ENCODE results near the gene RRAD. TPM values are rescaled to one million over a fixed set of nuclear protein-coding genes. Genes with fewer than 3 reads are reported as not detected.

Gene RRAD
- total RNA-seq, 1 experiment from 2014 or later = 2.8 TPM

DNA sequence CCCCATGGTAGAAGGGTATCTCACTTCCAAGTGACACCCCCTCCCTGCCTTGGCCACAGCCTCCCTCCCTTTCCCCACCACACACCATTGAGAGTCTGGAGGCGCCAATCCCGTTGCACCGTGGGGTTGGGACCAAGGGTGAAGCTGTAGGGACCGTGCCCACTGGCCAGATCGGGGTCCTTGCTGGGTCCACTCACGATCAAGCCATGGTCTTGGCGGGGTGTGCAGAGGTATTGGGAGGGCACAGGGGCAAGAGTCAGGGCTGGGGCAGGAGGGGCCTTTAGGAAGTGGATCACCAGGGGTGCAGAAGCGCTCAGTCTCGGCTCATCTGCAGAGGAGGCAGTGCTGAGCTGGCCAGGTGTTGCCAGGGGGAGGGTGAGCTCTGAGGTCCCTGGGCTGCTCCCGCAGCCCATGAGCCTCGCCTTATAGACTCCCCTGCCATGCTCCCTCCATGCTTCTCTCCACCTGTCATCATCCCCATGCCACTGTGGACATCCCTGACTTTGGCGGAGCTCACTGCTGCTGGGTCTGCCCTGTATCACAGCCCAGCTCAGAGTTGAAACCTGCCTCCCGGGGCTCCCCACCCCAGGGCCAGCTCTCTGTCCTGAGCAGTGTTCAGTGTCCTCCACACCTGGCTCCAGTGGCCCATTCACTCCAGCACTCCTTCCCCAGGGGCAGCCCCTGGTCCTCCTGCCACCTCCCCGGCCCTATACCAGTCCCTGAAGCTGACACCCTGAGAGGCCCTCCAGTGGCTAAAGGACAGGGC lies 15.0 kb downstream of the RRAD start:
- H3F3A ChIP-seq (ENCODE audit: low read length, unreplicated experiment) = no peaks in the 10 kb centered on the region
- no peaks in the 10 kb centered on the region for H4K20me1 ChIP-seq (ENCODE audit: low read length)
- H3K4me3 ChIP-seq (ENCODE audit: low read length) = no peak overlapping the region
- H3K27ac ChIP-seq (ENCODE audit: low read length) = no peak overlapping the region
- no peaks in the 10 kb centered on the region for H3K4me1 ChIP-seq (ENCODE audit: insufficient read depth, low read length)
- ChIA-PET POLR2A (ENCODE audit: unreplicated experiment) (no interaction called here), CTCF (interaction anchor here (0.6 kb wide), 1 partner anchor 1883 kb away, joined by 3 read pairs; no protein-coding TSS in a partner anchor)
- DNase-seq = no peak
- no peaks in the 10 kb centered on the region for H3K9me3 ChIP-seq (ENCODE audit: low read length)
- no peaks in the 10 kb centered on the region for H3K27me3 ChIP-seq (ENCODE audit: low read length)
- H2AFZ ChIP-seq (ENCODE audit: low read length) = no peak overlapping the region
- ATAC-seq = no peak
- TF ChIP-seq EZH2 (IDR thresholded peaks at IDR 0.05; ENCODE audit: low read length, unreplicated experiment) = no peak
- TF ChIP-seq, protein P1, sequence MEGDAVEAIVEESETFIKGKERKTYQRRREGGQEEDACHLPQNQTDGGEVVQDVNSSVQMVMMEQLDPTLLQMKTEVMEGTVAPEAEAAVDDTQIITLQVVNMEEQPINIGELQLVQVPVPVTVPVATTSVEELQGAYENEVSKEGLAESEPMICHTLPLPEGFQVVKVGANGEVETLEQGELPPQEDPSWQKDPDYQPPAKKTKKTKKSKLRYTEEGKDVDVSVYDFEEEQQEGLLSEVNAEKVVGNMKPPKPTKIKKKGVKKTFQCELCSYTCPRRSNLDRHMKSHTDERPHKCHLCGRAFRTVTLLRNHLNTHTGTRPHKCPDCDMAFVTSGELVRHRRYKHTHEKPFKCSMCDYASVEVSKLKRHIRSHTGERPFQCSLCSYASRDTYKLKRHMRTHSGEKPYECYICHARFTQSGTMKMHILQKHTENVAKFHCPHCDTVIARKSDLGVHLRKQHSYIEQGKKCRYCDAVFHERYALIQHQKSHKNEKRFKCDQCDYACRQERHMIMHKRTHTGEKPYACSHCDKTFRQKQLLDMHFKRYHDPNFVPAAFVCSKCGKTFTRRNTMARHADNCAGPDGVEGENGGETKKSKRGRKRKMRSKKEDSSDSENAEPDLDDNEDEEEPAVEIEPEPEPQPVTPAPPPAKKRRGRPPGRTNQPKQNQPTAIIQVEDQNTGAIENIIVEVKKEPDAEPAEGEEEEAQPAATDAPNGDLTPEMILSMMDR (conservative IDR thresholded peaks at IDR 0.05; ENCODE audit: low read depth, low read length) = no peak
- TF ChIP-seq EZH2phosphoT487 (IDR thresholded peaks at IDR 0.05; ENCODE audit: borderline replicate concordance, low read length) = no peak
- intact Hi-C loops (cut with micrococcal nuclease) = no loop called here
- no peaks in the 10 kb centered on the region for H3K79me2 ChIP-seq (ENCODE audit: low read length)
- no peak overlapping the region for H3K4me2 ChIP-seq (ENCODE audit: low read length)
- H3K36me3 ChIP-seq (ENCODE audit: low read depth, low read length) = no peaks in the 10 kb centered on the region
- H3K9me2 ChIP-seq (replicated peaks; ENCODE audit: low read length) = no peaks in the 10 kb centered on the region
- H3K9ac ChIP-seq (ENCODE audit: low read length) = no peak overlapping the region
- BruUV-seq (replicated peaks) = no TSS peak

DNA sequence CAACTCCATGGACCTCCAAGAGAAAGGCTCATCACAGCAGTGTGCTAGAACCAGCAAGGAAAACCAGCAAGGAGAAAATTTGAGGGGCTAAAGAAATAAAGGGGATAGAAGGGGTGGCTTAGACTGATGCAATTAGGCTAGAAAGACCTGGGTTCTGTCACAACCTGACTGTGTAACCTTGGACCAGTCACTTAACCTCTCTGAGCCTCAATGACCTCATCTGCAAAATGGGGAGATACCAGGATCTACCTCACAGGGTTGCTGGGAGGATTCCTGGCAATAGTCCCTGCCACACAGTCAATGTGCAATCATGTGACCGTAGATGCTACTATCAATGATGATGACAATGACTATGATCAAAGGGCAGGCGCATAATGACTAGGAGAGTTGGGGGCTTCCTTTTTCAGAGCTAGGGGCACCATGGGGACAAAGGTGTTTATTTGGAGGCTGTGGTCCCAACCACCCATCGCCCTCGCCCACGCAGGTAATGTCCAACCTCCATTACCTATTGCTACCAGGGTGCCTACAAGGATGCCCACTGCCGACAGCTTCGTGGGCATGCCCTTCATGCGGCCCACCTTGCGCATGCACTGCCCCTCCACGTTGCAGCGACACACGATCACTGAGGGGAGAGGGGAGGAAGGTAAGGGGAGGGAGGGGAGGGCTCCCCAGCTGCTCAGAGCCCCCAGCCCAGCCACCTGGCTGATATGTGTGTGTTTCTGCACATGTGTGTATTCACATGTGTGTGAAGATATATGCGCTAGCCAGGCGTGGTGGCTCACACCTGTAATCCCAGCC lies 16.4 kb downstream of the RRAD start:
- no peaks in the 10 kb centered on the region for H4K20me1 ChIP-seq (ENCODE audit: low read length)
- POLR2A ChIA-PET (ENCODE audit: unreplicated experiment) = no interaction called here
- ATAC-seq (no peak), DNase-seq (no peak)
- H3K9me3 ChIP-seq (ENCODE audit: low read length) = no peaks in the 10 kb centered on the region
- no peaks in the 10 kb centered on the region for H3K9me2 ChIP-seq (replicated peaks; ENCODE audit: low read length)
- H3K4me2 ChIP-seq (ENCODE audit: low read length) = no peak overlapping the region
- H3K79me2 ChIP-seq (ENCODE audit: low read length) = no peaks in the 10 kb centered on the region
- H3K27ac ChIP-seq (ENCODE audit: low read length) = no peak overlapping the region
- no peaks in the 10 kb centered on the region for H3K27me3 ChIP-seq (ENCODE audit: low read length)
- TF ChIP-seq, protein P1 (conservative IDR thresholded peaks at IDR 0.05; ENCODE audit: low read depth, low read length) = no peak
- TF ChIP-seq EZH2phosphoT487 (IDR thresholded peaks at IDR 0.05; ENCODE audit: borderline replicate concordance, low read length) = no peak
- TF ChIP-seq EZH2 (IDR thresholded peaks at IDR 0.05; ENCODE audit: low read length, unreplicated experiment) = no peak
- no peak overlapping the region for H3K4me3 ChIP-seq (ENCODE audit: low read length)
- no peak overlapping the region for H3K9ac ChIP-seq (ENCODE audit: low read length)
- no TSS peak for BruUV-seq (replicated peaks)
- H3F3A ChIP-seq (ENCODE audit: low read length, unreplicated experiment) = no peaks in the 10 kb centered on the region
- intact Hi-C loops (cut with micrococcal nuclease) = no loop called here
- CTCF ChIA-PET = interaction anchor here (0.6 kb wide), 1 partner anchor 339 kb away, joined by 3 read pairs; no protein-coding TSS in a partner anchor
- H3K4me1 ChIP-seq (ENCODE audit: insufficient read depth, low read length) = no peaks in the 10 kb centered on the region
- no peak overlapping the region for H2AFZ ChIP-seq (ENCODE audit: low read length)
- no peaks in the 10 kb centered on the region for H3K36me3 ChIP-seq (ENCODE audit: low read depth, low read length)
